ENCODE data around the gene FAM13C. TPM values are rescaled to one million over a fixed set of nuclear protein-coding genes. Genes with fewer than 3 reads are reported as not detected.

FAM13C gene
- total RNA-seq, 8 experiments from 2014 or later, result 0.67 to 29.1 (median 14.9) TPM; not detected in 1

Other genes with a start within 250 kb of the FAM13C start
- gene PHYHIPL, start 185.9 kb downstream of the FAM13C start, total RNA-seq, result 10 to 100 TPM in 5 of 8 experiments, under 1 TPM in 1, not detected in 2; 0.05 to 32.1 (median 23.5) TPM